ENCODE data around the gene ALOX5AP. TPM values are rescaled to one million over a fixed set of nuclear protein-coding genes. Genes with fewer than 3 reads are reported as not detected.

The ALOX5AP gene
- polyA plus RNA-seq, 2 of the 4 experiments (the other 2 are of a cell fraction) = 2.3 to 2.8 TPM

- TF ChIP-seq, protein P1, sequence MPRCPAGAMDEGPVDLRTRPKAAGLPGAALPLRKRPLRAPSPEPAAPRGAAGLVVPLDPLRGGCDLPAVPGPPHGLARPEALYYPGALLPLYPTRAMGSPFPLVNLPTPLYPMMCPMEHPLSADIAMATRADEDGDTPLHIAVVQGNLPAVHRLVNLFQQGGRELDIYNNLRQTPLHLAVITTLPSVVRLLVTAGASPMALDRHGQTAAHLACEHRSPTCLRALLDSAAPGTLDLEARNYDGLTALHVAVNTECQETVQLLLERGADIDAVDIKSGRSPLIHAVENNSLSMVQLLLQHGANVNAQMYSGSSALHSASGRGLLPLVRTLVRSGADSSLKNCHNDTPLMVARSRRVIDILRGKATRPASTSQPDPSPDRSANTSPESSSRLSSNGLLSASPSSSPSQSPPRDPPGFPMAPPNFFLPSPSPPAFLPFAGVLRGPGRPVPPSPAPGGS (IDR thresholded peaks at IDR 0.05) = no peak
Measured at GRCh38 chr13:30748717-30749116, 13.4 kb downstream of the ALOX5AP start (continued).

- peaks cover 17% of the 10 kb centered on the region for H3K4me1 ChIP-seq
- no peak for FAIRE-seq
- no peak for ATAC-seq
- no peaks in the 10 kb centered on the region for H3K9me3 ChIP-seq
- no peak overlapping the region for H3K4me3 ChIP-seq
- 81% methylated on average over 4 of the region's 4 CpGs for WGBS (ENCODE audit: missing lambda C conversion rate)
- DNase-seq (ENCODE audit: low read depth in 1 of 2, low spot score in 1 of 2) = no peak
- no peak overlapping the region for H3K4me2 ChIP-seq
- CTCF ChIA-PET = no interaction called here
- H3K27ac ChIP-seq = no peak overlapping the region
- POLR2A ChIA-PET = no interaction called here
- TF ChIP-seq FOSL2 (IDR thresholded peaks at IDR 0.05) (no peak), FOSL2 (CRISPR knock-in tag; IDR thresholded peaks at IDR 0.05) (no peak), ZC3H11A (IDR thresholded peaks at IDR 0.05) (no peak), RNF2 (IDR thresholded peaks at IDR 0.05; ENCODE audit: borderline replicate concordance, low read depth) (no peak), CHD4 (IDR thresholded peaks at IDR 0.05; ENCODE audit: borderline replicate concordance) (no peak), BHLHE40 (IDR thresholded peaks at IDR 0.05; ENCODE audit: low read depth, low read length) (no peak), CBX8 (IDR thresholded peaks at IDR 0.05) (no peak), NR3C1 (IDR thresholded peaks at IDR 0.05) (no peak), EHF (CRISPR knock-in tag; IDR thresholded peaks at IDR 0.05) (no peak), FOXS1 (CRISPR knock-in tag; IDR thresholded peaks at IDR 0.05) (no peak), HDAC2 (IDR thresholded peaks at IDR 0.05) (no peak), NPAS2 (CRISPR knock-in tag; IDR thresholded peaks at IDR 0.05; ENCODE audit: borderline replicate concordance) (no peak), EHMT2 (IDR thresholded peaks at IDR 0.05; ENCODE audit: low read depth) (no peak), ZNF302 (CRISPR knock-in tag; IDR thresholded peaks at IDR 0.05) (no peak), CBX2 (IDR thresholded peaks at IDR 0.05; ENCODE audit: borderline replicate concordance, low read depth) (no peak), RARB (CRISPR knock-in tag; IDR thresholded peaks at IDR 0.05) (no peak), CEBPB (IDR thresholded peaks at IDR 0.05) (no peak), NFE2L2 (conservative IDR thresholded peaks at IDR 0.05; ENCODE audit: low read length) (no peak), HEYL (CRISPR knock-in tag; IDR thresholded peaks at IDR 0.05) (no peak)
Measured at GRCh38 chr13:30750036-30750435, 14.7 kb downstream of the ALOX5AP start.

GRCh38 chr13:30751183-30751933 is 16.0 kb downstream of the ALOX5AP start:
- WGBS (ENCODE audit: missing lambda C conversion rate) = 65% methylated on average over 8 of the region's 8 CpGs
- FAIRE-seq (no peak), DNase-seq (ENCODE audit: low read depth in 1 of 2, low spot score in 1 of 2) (no peak), ATAC-seq (no peak)
- no peaks in the 10 kb centered on the region for H3K9me3 ChIP-seq
- no peak overlapping the region for H3K4me2 ChIP-seq
- ChIA-PET CTCF (interaction anchor here (2.0 to 3.1 kb wide), 2 partner anchors 51 to 64 kb away, joined by 4 to 12 read pairs; no protein-coding TSS in a partner anchor), POLR2A (no interaction called here)
- peaks cover 3% of the 10 kb centered on the region; the same call in 2 of the 3 replicates for H3K4me1 ChIP-seq
- H3K4me3 ChIP-seq = no peak overlapping the region
- TF ChIP-seq MAFK (IDR thresholded peaks at IDR 0.05; ENCODE audit: partially characterized antibody) (no peak), MAX (IDR thresholded peaks at IDR 0.05) (no peak), PHF8 (IDR thresholded peaks at IDR 0.05; ENCODE audit: borderline replicate concordance, low read depth) (no peak), ESRRA (IDR thresholded peaks at IDR 0.05; ENCODE audit: borderline replicate concordance, low read length) (no peak), RFX5 (IDR thresholded peaks at IDR 0.05) (no peak), HOXB13 (CRISPR knock-in tag; IDR thresholded peaks at IDR 0.05; ENCODE audit: low read depth) (no peak), HOXA7 (CRISPR knock-in tag; IDR thresholded peaks at IDR 0.05) (no peak)
- TF ChIP-seq, protein P1 (IDR thresholded peaks at IDR 0.05) = no peak
- H3K27ac ChIP-seq = no peak overlapping the region

Data from A549 (cell line).